GM12878 (cell line): ENCODE data around the gene PLD4. TPM values are rescaled to one million over a fixed set of nuclear protein-coding genes. Genes with fewer than 3 reads are reported as not detected.

Source experiments
- ATAC-seq: fragments of 200-7000 bp; cut with Tn5 transposase; 3 replicates; pipeline ENCODE4 v1.9.1; 2020; ENCODE audit warnings: mild to moderate bottlenecking, moderate library complexity
- BruUV-seq: library from RNA; stranded (reverse); fragments of 400-500 nt; replicated peaks from 2 replicates; lab custom pipeline; 2021; lab: Mats Ljungman, UMichigan
- CTCF ChIA-PET: fragments of 300-600 bp; sonication (Branson Sonifier 250); formaldehyde crosslinking; extraction: SDS; loops from one replicate; lab custom pipeline; 2021; ENCODE audit warnings: inconsistent platforms; lab: Yijun Ruan, JAX
- POLR2A ChIA-PET: fragments of 350-600 bp; formaldehyde crosslinking; extraction: SDS; loops from one replicate; lab custom pipeline; 2021; ENCODE audit warnings: inconsistent platforms; lab: Charles Lee
- RAD21 ChIA-PET: fragments of 300-600 bp; sonication (Branson Sonifier 250); formaldehyde crosslinking; loops from one replicate; lab custom pipeline; 2023; ENCODE audit warnings: antibody characterized with exemption; ENCODE audit not compliant: unreplicated experiment; lab: Charles Lee
- SMC1A ChIA-PET: fragments of 300-600 bp; sonication (Branson Sonifier 250); formaldehyde crosslinking; loops from one replicate; lab custom pipeline; 2023; ENCODE audit not compliant: unreplicated experiment, uncharacterized antibody; lab: Charles Lee
- DNase-seq: peaks from one replicate; pipeline ENCODE4 v3.0.0-alpha.2; 2011; ENCODE audit warnings: low read depth, low spot score
- FAIRE-seq: peaks from 3 replicates; lab custom pipeline; 2011; peaks lifted over from hg19 to GRCh38; lab: Jason Lieb, UNC
- H2AFZ ChIP-seq: 2 replicates; pipeline ENCODE4 v1.6.0; 2011; ENCODE audit warnings: low read depth, low read length, control low read depth; ENCODE audit not compliant: control insufficient read depth
- H3K27ac ChIP-seq: 2 replicates; pipeline ENCODE4 v1.5.1; 2011; ENCODE audit warnings: control low read depth; ENCODE audit not compliant: control insufficient read depth, insufficient read depth
- H3K27me3 ChIP-seq, 2 experiments: replicated peaks in 1 of 2; 2 replicates each; pipeline versions ENCODE4 v1.6.0 to v1.6.1; 2011; ENCODE audit warnings: low read length in 1 of 2; ENCODE audit not compliant: control insufficient read depth in 2 of 2, insufficient read depth in 2 of 2
- H3K36me3 ChIP-seq, 2 experiments: 2 replicates each; pipeline ENCODE4 v1.5.1; 2011; ENCODE audit warnings: low read length in 1 of 2; ENCODE audit not compliant: control insufficient read depth in 2 of 2, insufficient read depth in 2 of 2
- H3K4me1 ChIP-seq: 2 replicates; pipeline ENCODE4 v1.6.1; 2011; ENCODE audit warnings: mild to moderate bottlenecking, low read length, moderate library complexity, mixed read lengths; ENCODE audit not compliant: control insufficient read depth, insufficient read depth
- H3K4me2 ChIP-seq: 2 replicates; pipeline ENCODE4 v1.6.0; 2011; ENCODE audit warnings: control low read depth; ENCODE audit not compliant: control insufficient read depth, insufficient read depth
- H3K4me3 ChIP-seq: fragments of 200-600 bp; sonication (generic); 2 replicates; pipeline ENCODE4 v1.5.1; 2016
- H3K79me2 ChIP-seq: 2 replicates; pipeline ENCODE4 v1.6.0; 2011; ENCODE audit warnings: low read length; ENCODE audit not compliant: control insufficient read depth, insufficient read depth
- H3K9ac ChIP-seq: 2 replicates; pipeline ENCODE4 v1.8.0; 2011; ENCODE audit warnings: low read length, control low read depth, mixed read lengths; ENCODE audit not compliant: control insufficient read depth, insufficient read depth
- H3K9me3 ChIP-seq: replicated peaks from 3 replicates; pipeline ENCODE4 v1.5.1; 2011; ENCODE audit warnings: mild to moderate bottlenecking, low read length; ENCODE audit not compliant: control insufficient read depth, insufficient read depth
- H4K20me1 ChIP-seq: 2 replicates; pipeline ENCODE4 v1.6.0; 2011; ENCODE audit not compliant: control insufficient read depth, insufficient read depth
- EGR1 ChIP-seq, 2 experiments: IDR thresholded peaks; 1 replicate in 1 of 2; 2 replicates in 1 of 2; pipeline ENCODE4 v1.6.1; 2011 to 2012; ENCODE audit warnings: low read depth in 2 of 2, low read length in 2 of 2, borderline replicate concordance in 1 of 2, mild to moderate bottlenecking in 1 of 2, moderate library complexity in 1 of 2
- ESRRA ChIP-seq: IDR thresholded peaks from 2 replicates; pipeline ENCODE4 v1.6.1; 2012; ENCODE audit warnings: mild to moderate bottlenecking, low read length, improper control_type of control experiment
- GABPA ChIP-seq: IDR thresholded peaks from 2 replicates; pipeline ENCODE4 v1.6.1; 2014; ENCODE audit warnings: antibody characterized with exemption, low read depth, mild to moderate bottlenecking, inconsistent platforms
- IRF4 ChIP-seq: IDR thresholded peaks from 2 replicates; pipeline ENCODE4 v1.6.1; 2011; ENCODE audit warnings: low read depth, low read length
- NFXL1 ChIP-seq: fragments of 450-650 bp; IDR thresholded peaks from 2 replicates; pipeline ENCODE4 v1.6.1; 2017; ENCODE audit warnings: antibody characterized with exemption, mild to moderate bottlenecking, borderline replicate concordance
- NR2C1 ChIP-seq: fragments of 450-650 bp; IDR thresholded peaks from 2 replicates; pipeline ENCODE4 v1.6.1; 2017; ENCODE audit warnings: antibody characterized with exemption, mild to moderate bottlenecking, moderate library complexity
- POLR2AphosphoS2 ChIP-seq: IDR thresholded peaks from 2 replicates; pipeline ENCODE4 v1.6.1; 2011; ENCODE audit warnings: low read depth, mild to moderate bottlenecking, low read length, improper control_type of control experiment, moderate library complexity
- SUPT20H ChIP-seq: IDR thresholded peaks from 2 replicates; pipeline ENCODE4 v1.6.1; 2011; ENCODE audit warnings: low read depth, mild to moderate bottlenecking, low read length, moderate library complexity, borderline replicate concordance; ENCODE audit not compliant: control insufficient read depth
- WGBS: methylation state at CpG from one replicate; pipeline ENCODE4 v1.1.6; 2016; ENCODE audit warnings: low lambda C conversion rate; ENCODE audit not compliant: insufficient replicate concordance, insufficient coverage; ENCODE audit errors: missing lambda C conversion rate; 5-methylcytosine and 5-hydroxymethylcytosine counted together
- in situ Hi-C: fragments of 300-500 bp; cut with MboI; formaldehyde crosslinking; loops from 9 replicates; pipeline ENCODE4 v1.14.3; 2018; ENCODE audit warnings: mixed read lengths
- intact Hi-C: fragments of 100-400 bp; cut with micrococcal nuclease; formaldehyde crosslinking; loops from one replicate; pipeline ENCODE4 v1.14.2; 2022; ENCODE audit not compliant: unreplicated experiment
- polyA plus RNA-seq, 11 experiments: library from polyadenylated mRNA; depleted of rRNA in 4 of 11; unstranded in 6 of 11; stranded (reverse) in 5 of 11; fragments of >200 nt; fragmentation: Nextera tagmentation in 4 of 11; fragmentation: Illumina TruSeq in 1 of 11; extraction: Ambion mirVana in 4 of 11; extraction: Trizol in 1 of 11; gene quantifications; 1 replicate in 1 of 11; 2 replicates in 10 of 11; pipeline versions ENCODE4 v1.2.1 to v1.2.3, GENCODE V29; 2011 to 2016; ENCODE audit warnings: inconsistent platforms in 2 of 11, missing spikeins in 2 of 11, low read depth in 1 of 11
- total RNA-seq, 4 experiments: library from RNA; depleted of rRNA in 3 of 4; stranded (reverse); fragments of >200 nt in 3 of 4; fragmentation: Illumina TruSeq in 1 of 4; extraction: Trizol in 1 of 4; gene quantifications; 2 replicates each; pipeline versions ENCODE4 v1.2.1 to v1.2.3, GENCODE V29; 2013 to 2021
- TF ChIP-seq, protein P1 (sequence below): fragments of 150-350 bp; IDR thresholded peaks from 2 replicates; pipeline ENCODE4 v1.6.1; 2016; ENCODE audit warnings: low read depth, low read length

The PLD4 gene
- total and polyA plus RNA-seq, 10 of the 15 experiments (the other 5 are each of a cell fraction or from before 2014, with no cell fraction given) = 0.20 to 57.7 (median 9.9) TPM

DNA sequence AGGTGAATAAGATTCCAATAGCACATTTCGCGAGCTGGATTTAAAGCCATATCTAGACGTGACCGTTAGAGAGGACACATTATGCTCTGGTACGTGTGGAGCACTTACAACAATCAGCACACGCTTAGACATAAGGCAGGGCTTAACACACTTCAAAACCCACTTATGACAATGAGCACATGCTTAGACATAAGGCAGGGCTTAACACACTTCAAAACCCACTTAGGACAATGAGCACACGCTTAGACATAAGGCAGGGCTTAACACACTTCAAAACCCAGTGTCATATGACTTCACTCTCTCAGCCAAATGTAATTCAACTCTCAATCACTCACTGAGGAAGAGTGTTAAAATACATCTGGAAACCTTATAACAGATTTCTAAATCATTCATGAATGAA, 11.2 kb upstream of the PLD4 start:
- no peak for FAIRE-seq
- no peak overlapping the region for H3K27ac ChIP-seq
- no peaks in the 10 kb centered on the region for H3K4me1 ChIP-seq
- no peak for DNase-seq
- BruUV-seq = no TSS peak
- H4K20me1 ChIP-seq = no peaks in the 10 kb centered on the region
- H3K4me2 ChIP-seq = no peak overlapping the region
- ChIA-PET SMC1A (no interaction called here), CTCF (interaction anchor here (0.6 kb wide), 1 partner anchor 599 kb away, joined by 3 read pairs; no protein-coding TSS in a partner anchor), RAD21 (no interaction called here), POLR2A (no interaction called here)
- no peaks in the 10 kb centered on the region; a peak in 1 of 4 replicates for H3K27me3 ChIP-seq
- TF ChIP-seq GABPA = no peak
- no peak for TF ChIP-seq EGR1 (IDR thresholded peaks at IDR 0.05; ENCODE audit: borderline replicate concordance in 1 of 2, low read depth in 2 of 2, low read length in 2 of 2)
- no peak for TF ChIP-seq NR2C1
- in situ Hi-C loops = no loop called here
- no peak overlapping the region for H2AFZ ChIP-seq
- no peak for ATAC-seq
- H3K36me3 ChIP-seq = no peaks in the 10 kb centered on the region
- no peak overlapping the region for H3K4me3 ChIP-seq
- peaks cover 3% of the 10 kb centered on the region; the same call in 2 of the 3 replicates for H3K9me3 ChIP-seq
- H3K9ac ChIP-seq = no peak overlapping the region
- 83% methylated on average over 7 of the region's 7 CpGs for WGBS
- no peaks in the 10 kb centered on the region for H3K79me2 ChIP-seq
- intact Hi-C loops = no loop called here

DNA sequence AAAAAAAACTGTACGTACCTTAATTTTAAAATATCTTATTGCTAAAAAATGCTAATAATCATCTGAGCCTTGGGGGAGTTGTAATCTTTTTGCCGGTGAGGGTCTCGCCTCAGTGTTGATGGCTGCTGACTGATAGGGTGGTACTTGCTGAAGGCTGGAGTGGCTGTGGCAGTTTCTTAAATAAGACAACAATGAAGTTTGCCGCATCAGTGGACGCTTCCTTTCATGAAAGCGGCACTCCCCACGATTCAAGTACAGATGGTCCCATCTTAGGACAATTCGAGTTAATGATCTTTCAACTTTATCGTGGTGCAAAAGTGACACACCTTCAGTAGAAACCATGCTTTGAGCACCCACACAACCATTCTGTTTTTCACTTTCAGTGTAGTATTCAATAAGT, 7.6 kb upstream of the PLD4 start:
- Histone ChIP-seq H2AFZ (no peak overlapping the region), H3K9ac (no peak overlapping the region), H3K27ac (no peak overlapping the region), H3K4me1 (no peaks in the 10 kb centered on the region), H3K27me3 (no peaks in the 10 kb centered on the region; a peak in 1 of 4 replicates), H4K20me1 (no peaks in the 10 kb centered on the region), H3K36me3 (no peaks in the 10 kb centered on the region), H3K4me3 (no peak overlapping the region), H3K9me3 (no peaks in the 10 kb centered on the region; the same call in 1 of the 3 replicates), H3K79me2 (no peaks in the 10 kb centered on the region), H3K4me2 (no peak overlapping the region)
- in situ Hi-C loops (no loop called here), intact Hi-C loops (no loop called here)
- 73% methylated on average over 9 of the region's 9 CpGs for WGBS
- no TSS peak for BruUV-seq
- DNase-seq = no peak
- ChIA-PET SMC1A (no interaction called here), CTCF (interaction anchor here (0.8 kb wide), 1 partner anchor 121 kb away, joined by 3 read pairs; no protein-coding TSS in a partner anchor), POLR2A (no interaction called here), RAD21 (interaction anchor here (1.3 kb wide), 1 partner anchor 129 kb away, joined by 3 read pairs; no protein-coding TSS in a partner anchor)
- TF ChIP-seq, protein P1, sequence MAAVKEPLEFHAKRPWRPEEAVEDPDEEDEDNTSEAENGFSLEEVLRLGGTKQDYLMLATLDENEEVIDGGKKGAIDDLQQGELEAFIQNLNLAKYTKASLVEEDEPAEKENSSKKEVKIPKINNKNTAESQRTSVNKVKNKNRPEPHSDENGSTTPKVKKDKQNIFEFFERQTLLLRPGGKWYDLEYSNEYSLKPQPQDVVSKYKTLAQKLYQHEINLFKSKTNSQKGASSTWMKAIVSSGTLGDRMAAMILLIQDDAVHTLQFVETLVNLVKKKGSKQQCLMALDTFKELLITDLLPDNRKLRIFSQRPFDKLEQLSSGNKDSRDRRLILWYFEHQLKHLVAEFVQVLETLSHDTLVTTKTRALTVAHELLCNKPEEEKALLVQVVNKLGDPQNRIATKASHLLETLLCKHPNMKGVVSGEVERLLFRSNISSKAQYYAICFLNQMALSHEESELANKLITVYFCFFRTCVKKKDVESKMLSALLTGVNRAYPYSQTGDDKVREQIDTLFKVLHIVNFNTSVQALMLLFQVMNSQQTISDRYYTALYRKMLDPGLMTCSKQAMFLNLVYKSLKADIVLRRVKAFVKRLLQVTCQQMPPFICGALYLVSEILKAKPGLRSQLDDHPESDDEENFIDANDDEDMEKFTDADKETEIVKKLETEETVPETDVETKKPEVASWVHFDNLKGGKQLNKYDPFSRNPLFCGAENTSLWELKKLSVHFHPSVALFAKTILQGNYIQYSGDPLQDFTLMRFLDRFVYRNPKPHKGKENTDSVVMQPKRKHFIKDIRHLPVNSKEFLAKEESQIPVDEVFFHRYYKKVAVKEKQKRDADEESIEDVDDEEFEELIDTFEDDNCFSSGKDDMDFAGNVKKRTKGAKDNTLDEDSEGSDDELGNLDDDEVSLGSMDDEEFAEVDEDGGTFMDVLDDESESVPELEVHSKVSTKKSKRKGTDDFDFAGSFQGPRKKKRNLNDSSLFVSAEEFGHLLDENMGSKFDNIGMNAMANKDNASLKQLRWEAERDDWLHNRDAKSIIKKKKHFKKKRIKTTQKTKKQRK = no peak
- TF ChIP-seq POLR2AphosphoS2 (no peak), ESRRA (no peak), IRF4 (no peak), NFXL1 (no peak), SUPT20H (no peak)
- no peak for FAIRE-seq
- ATAC-seq = no peak
